Left kidney (tissue), 2 donors: ENCODE data around the gene SLC46A1. TPM values are rescaled to one million over a fixed set of nuclear protein-coding genes. Genes with fewer than 3 reads are reported as not detected.

Experiments
- DNase-seq: peaks from one replicate; pipeline ENCODE4 v3.0.0-alpha.2; 2013
- polyA plus RNA-seq: library from polyadenylated mRNA; unstranded; fragments of 120-200 nt; gene quantifications from one replicate; pipeline ENCODE4 v1.2.1, GENCODE V29; 2013; ENCODE audit not compliant: insufficient read length

The SLC46A1 gene
- polyA plus RNA-seq, 1 donor: 17.4 TPM

DNA sequence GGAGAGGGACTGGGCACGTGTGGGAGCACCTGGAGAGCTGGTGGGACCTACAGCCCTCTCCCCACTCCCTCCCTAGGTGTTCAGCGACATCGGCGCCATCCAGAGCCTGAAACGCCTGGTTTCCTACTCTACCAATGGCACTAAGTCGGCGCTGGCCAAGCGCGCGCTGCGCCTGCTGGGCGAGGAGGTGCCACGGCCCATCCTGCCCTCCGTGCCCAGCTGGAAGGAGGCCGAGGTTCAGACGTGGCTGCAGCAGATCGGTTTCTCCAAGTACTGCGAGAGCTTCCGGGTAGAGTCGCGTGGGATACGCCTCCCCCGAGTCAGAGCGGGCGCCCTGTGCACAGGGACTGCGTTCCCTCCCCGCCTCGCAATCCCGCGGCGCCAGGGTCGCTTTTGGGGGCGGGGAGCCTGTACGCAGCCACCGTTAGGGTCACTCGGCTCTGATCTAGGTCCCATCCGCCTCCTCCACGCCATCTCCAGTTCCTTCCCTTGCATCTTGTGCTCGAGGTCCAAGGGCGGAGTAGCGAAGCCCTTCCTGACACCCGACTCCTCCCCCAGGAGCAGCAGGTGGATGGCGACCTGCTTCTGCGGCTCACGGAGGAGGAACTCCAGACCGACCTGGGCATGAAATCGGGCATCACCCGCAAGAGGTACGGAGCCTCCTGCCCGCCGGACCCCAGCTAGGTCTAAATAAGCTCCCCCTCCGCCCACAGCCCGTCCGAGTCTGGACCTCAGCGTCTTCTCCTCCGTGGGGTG lies 21.6 kb downstream of the SLC46A1 start:
- peak; percentile 37 for DNase-seq

GRCh38 chr17:28381141-28381825 lies 24.7 kb downstream of the SLC46A1 start:
- peak; percentile 11 for DNase-seq

- DNase-seq: no peak
Measured at GRCh38 chr17:28379814-28380801, 25.9 kb downstream of the SLC46A1 start.

DNA sequence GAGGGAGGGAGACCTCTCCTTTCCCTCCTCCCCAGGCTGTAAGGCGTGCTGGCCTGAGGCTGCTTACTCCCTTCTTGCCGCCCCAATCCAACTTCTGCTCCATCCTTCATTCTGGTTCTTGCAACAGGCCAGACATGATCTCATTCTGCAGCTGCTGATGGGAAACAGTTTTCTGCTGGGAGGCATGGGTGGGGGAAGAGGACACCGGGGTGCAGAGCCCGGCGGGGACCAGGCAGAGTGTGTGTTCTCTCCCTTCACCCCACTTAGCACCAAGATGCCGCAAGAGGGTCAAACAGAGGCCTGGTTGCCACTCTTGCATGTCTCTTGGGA lies 33.1 kb downstream of the SLC46A1 start:
- no peak for DNase-seq

GRCh38 chr17:28372203-28372944 lies 33.6 kb downstream of the SLC46A1 start:
- peak; percentile 3 for DNase-seq

DNA sequence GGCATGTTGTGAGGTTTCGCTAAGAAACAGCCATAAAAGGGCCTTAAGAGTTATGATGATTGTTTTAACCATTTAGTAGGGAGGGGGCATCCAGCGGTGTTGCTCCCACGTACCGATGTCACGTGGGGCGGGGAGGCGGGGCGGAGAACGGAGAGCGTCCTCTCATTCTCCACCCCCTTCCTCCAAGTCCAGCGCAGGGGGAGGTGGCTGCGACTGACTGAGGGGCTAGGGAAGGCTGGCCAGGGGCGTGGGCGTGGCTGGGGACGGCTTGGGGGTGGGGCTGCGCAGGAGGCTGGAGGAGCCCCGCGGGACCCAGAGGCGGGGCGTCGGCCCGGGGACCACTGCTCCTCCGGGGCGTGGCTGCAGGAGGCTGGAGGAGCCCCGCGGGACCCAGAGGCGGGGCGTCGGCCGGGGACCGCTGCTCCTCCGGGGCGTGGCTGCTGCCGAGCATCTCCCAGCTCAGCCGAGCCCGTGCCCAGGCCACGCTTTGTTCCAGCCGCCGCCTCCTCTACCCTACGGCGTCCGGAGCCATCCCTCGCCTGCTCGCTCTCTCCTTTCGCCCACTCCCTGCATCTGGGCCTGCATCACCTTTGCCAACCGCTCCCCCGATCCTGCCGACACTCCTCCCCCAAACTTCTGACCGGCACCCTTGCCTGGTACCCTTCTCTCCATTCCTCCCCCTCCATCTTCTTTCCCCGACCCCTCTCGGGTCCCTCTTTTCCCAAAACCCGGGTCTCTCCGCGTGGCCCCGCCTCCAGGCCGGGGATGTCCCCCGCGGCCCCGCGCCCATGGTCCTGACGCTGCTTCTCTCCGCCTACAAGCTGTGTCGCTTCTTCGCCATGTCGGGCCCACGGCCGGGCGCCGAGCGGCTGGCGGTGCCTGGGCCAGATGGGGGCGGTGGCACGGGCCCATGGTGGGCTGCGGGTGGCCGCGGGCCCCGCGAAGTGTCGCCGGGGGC lies 34.5 kb downstream of the SLC46A1 start, which contains the start of gene SARM1:
SARM1 (plus strand) TSS at position 450 of the 958 bp plus-strand sequence; CDS start at position 789, 339 bp downstream.
- DNase-seq: peak; percentile 89

DNA sequence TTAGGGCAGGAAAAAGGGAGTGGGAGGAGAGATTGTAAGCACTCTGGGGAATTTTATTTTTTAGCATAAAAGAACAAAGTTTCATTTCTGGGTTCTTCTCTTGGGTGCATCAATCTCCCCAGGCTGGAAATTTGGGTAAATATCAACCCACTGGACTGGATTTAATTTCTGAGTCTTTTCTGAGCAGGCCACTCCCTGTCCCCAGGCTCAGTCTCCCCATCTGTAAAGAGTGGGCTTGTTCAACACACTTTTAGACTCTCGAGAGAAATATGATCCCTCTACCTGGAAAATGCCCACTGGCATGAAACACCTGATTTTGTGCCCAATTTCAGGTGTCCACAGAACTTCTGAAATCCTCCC lies 35.3 kb downstream of the SLC46A1 start:
- no peak for DNase-seq

DNA sequence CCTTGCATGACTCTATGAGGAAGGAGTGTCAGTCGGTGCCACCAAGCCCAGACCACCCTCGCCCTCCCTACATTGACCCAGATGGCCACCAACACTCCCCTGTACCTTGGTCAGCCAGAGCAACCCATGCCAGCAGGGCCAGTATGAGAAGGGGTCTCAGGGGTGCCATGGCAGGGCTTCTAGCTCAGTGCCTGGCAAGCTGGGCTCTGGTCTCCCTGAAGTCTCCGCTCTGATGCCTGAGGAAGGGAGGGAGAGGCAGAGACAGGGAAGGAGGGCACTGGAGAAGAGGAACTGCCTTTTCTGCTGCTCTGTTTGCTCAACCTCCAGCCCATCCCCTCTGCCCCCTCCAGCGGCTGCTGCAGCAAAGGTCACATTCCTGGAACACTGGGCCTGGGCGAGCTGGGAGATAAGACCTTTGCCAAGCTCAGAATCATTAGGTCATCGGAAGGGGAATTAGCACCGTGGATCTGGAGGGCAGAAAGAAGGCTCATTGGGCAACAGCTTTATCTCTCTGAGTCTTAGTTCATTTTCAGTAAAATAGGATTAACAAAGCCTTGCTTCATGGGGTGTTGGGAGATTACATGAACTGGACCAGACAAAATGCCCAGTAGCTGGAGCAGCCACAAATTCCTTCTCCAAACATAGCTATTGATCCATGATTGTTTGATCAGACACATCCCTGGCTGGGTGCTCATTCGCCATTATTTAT lies 35.8 kb downstream of the SLC46A1 start, which contains the start of gene VTN:
VTN (minus strand) TSS at position 273 of the 709 bp plus-strand sequence; CDS start at position 169, 104 bp downstream.
- no peak for DNase-seq

DNA sequence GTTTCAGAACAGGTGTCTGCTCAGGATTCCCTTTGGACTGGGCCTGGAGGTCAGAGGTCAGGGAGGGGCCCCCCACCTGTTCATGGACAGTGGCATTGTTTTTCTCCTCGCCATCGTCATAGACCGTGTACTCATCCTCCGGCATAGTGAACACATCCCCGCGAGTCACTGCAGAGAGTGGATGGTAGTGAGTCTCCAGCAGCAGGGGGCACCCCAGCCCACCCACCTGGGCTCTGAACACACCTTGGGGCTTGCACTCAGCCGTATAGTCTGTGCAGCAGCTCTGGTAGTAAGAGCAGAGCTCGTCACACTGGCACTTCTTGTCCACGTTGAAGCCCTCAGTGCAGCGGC lies 36.4 kb downstream of the SLC46A1 start:
- DNase-seq: no peak

GRCh38 chr17:28368915-28369683 lies 36.9 kb downstream of the SLC46A1 start:
- no peak for DNase-seq

DNA sequence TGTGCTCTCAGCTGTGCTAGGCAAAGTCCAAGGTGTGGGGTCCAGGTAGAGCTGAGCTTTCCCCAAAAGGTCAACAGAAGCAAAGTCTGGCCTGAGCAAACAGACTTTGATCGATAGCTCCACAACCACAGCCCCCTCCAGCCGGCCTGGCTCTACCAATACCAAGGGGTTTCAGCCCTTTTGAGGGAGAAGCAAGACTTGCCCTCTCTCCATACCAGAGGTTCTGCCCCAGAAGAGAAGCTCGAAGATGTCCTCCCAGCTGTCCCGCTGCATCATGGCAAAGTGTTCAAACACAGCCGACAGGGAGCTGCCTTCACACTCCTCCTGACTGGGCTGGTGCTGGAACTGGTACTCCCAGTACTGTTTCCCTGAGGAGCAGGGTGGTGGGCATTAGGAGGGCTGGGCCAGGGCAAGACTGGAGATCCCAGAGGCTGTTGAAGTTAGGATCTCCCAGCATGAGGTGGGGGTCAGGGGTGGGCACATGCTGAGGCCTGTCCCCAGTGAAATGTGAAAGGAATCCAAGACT lies 37.6 kb downstream of the SLC46A1 start:
- no peak for DNase-seq

- no peak for DNase-seq
Measured at GRCh38 chr17:28367641-28368305, 38.2 kb downstream of the SLC46A1 start.

DNA sequence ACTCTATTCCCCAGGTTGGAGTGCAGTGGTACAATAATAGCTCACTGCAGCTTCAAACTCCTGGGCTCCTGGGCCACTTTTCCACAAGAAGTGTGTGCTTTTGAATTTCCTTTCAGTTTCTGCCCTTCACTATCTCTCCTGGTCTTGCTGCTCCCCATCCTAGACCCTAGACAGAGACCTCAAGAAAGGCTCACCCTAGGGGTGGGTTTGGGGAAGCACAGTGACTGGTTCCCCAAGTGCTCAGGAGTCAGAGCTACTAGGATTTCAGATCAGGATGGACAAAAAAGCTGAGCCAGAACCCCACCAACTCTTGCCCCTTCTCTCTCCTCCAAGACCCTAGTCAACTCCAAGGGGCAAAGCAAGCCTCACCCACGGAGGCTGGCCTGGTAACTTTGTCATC lies 39.4 kb downstream of the SLC46A1 start:
- no peak for DNase-seq

GRCh38 chr17:28365487-28365886 lies 40.5 kb downstream of the SLC46A1 start:
- no peak for DNase-seq

- DNase-seq: no peak
Measured at GRCh38 chr17:28364665-28365363, 41.2 kb downstream of the SLC46A1 start, which contains the start of gene SEBOX. TSS of gene SEBOX (minus strand) at chr17:28365199. CDS start at chr17:28365151, 48 bp downstream.

DNA sequence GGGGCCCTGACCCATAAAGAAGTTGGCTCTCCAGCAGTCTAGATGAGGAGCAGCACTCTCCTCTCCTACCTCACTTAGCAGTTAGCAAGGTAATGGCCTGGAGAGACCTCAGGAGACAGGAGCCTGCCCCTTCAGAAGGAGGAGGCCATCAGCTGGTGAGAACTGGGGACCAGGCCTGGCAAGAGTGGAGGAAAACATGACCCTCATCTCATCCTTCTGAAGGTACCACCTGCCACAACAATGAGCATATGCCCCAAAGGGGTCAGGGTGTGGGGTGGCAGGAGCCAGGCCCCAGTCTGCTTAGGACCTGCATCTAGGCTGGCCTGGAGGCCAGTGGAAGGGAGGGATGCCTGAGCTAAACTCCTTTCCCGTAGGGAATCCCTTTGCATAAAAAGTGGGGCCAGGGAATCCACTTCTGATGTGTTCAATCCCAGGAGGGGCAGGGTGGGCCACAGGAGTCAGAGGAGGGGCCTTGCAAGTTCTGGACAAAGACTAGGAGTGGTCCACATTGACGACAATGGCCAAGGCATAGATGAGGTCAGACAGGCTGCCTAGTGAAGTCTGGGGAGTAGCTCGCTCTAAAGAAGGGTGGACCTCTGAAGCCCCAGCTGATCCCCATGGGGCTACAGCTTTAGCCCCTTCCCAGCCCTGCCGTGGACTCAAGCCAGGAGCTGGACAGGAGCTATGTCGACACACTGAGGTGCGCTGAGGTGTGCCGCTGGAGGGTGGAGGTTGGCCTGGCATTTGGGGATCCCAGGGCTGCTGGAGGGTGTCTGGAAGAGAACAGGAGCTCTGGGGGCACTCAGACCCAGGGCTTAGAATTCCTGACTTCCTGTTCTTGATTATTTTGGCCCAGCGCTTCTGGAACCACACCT lies 42.0 kb downstream of the SLC46A1 start:
- DNase-seq: no peak
